Activated CD4-positive, alpha-beta T cell treated with anti-CD3 and anti-CD28 coated beads for 36 hours (primary cell): ENCODE data around the gene VHLL. TPM values are rescaled to one million over a fixed set of nuclear protein-coding genes. Genes with fewer than 3 reads are reported as not detected.
"Not testable (repeated sequence)": the region's sequence is repeated elsewhere in the genome, so short reads cannot be mapped to it uniquely, and the experiment has no call there.

ENCODE experiments used
- ATAC-seq: fragments of 200-7000 bp; cut with Tn5 transposase; one replicate; pipeline ENCODE4 v1.10.0; 2021; ENCODE audit warnings: mild to moderate bottlenecking, moderate library complexity
- CTCF ChIA-PET: fragments of 350-600 bp; sonication (Branson Sonifier 250); formaldehyde crosslinking; loops from one replicate; lab custom pipeline; 2021; ENCODE audit warnings: antibody characterized with exemption; lab: Charles Lee
- POLR2A ChIA-PET: fragments of 350-600 bp; sonication (Branson Sonifier 250); formaldehyde crosslinking; loops from one replicate; lab custom pipeline; 2021; ENCODE audit warnings: antibody characterized with exemption, inconsistent platforms; lab: Charles Lee
- DNase-seq: peaks from one replicate; pipeline ENCODE4 v3.0.0-alpha.2; 2020
- H3K27ac Mint-ChIP-seq: one replicate; pipeline ENCODE4 v1.8.0; 2021; ENCODE audit warnings: mixed read lengths
- H3K27me3 Mint-ChIP-seq: one replicate; pipeline ENCODE4 v1.8.0; 2021; ENCODE audit warnings: mixed read lengths
- H3K36me3 Mint-ChIP-seq: one replicate; pipeline ENCODE4 v1.8.0; 2021; ENCODE audit warnings: low read depth, mixed read lengths
- H3K4me1 Mint-ChIP-seq: one replicate; pipeline ENCODE4 v1.8.0; 2021; ENCODE audit warnings: mixed read lengths
- H3K4me3 Mint-ChIP-seq: one replicate; pipeline ENCODE4 v1.8.0; 2021; ENCODE audit warnings: mild to moderate bottlenecking, moderate library complexity, mixed read lengths
- H3K9me3 Mint-ChIP-seq: one replicate; pipeline ENCODE4 v1.8.0; 2021; ENCODE audit warnings: low read depth, mixed read lengths
- intact Hi-C, 2 experiments: fragments of 100-400 bp; cut with DNase I in 1 of 2; cut with micrococcal nuclease in 1 of 2; formaldehyde crosslinking; loops; one replicate each; pipeline versions ENCODE4 v1.14.2 to v1.15.1; 2022 to 2024; cut with DNase I, micrococcal nuclease
- total RNA-seq, 2 experiments: library from RNA; stranded (reverse); gene quantifications; one replicate each; pipeline ENCODE4 v1.2.3, GENCODE V29; 2021

VHLL gene
- under 1 TPM in 1 of 2 experiments, not detected in 1; 0.28 TPM for total RNA-seq

- H3K27ac Mint-ChIP-seq, result peak within 1 kb of the TSS; percentile 11
- no peaks in the 10 kb centered on the region for H3K9me3 Mint-ChIP-seq
- peaks cover 13% of the 10 kb centered on the region for H3K4me1 Mint-ChIP-seq
- ChIA-PET POLR2A (no interaction called here), CTCF (interaction anchor here (0.6 kb wide), 1 partner anchor 38 kb away, joined by 3 read pairs; no protein-coding TSS in a partner anchor)
- DNase-seq, result no peak
- no peak within 1 kb of the TSS for H3K4me3 Mint-ChIP-seq
- no peak for ATAC-seq
- intact Hi-C loops, result no loop called here
- no peaks in the 10 kb centered on the region for H3K27me3 Mint-ChIP-seq
- H3K36me3 Mint-ChIP-seq, result peaks cover 9% of the 10 kb centered on the region
These were observed at the start of gene VHLL for GRCh38 chr1:156298852-156299357. Gene VHLL (minus strand): TSS chr1:156299307. CDS start chr1:156299189, 118 bp downstream.

GRCh38 chr1:156347331-156347730 is 48.2 kb upstream of the VHLL start:
- Mint-ChIP-seq H3K27me3 (peaks cover 7% of the 10 kb centered on the region), H3K36me3 (no peaks in the 10 kb centered on the region), H3K27ac (no peak overlapping the region), H3K4me3 (no peak overlapping the region), H3K9me3 (no peaks in the 10 kb centered on the region), H3K4me1 (no peaks in the 10 kb centered on the region)
- DNase-seq (no peak), ATAC-seq (no peak)
- CTCF ChIA-PET, result interaction anchor here (0.6 to 1.6 kb wide), 7 partner anchors 10 to 722 kb away, joined by 3 to 8 read pairs (median 3); partner anchors contain the start of gene CCT3
- POLR2A ChIA-PET, result no interaction called here
- intact Hi-C loops, result no loop called here

- Mint-ChIP-seq H3K27me3 (peaks cover 7% of the 10 kb centered on the region), H3K4me3 (no peak overlapping the region), H3K9me3 (no peaks in the 10 kb centered on the region), H3K4me1 (no peaks in the 10 kb centered on the region), H3K27ac (no peak overlapping the region), H3K36me3 (no peaks in the 10 kb centered on the region)
- no peak for ATAC-seq
- intact Hi-C loops, result no loop called here
- DNase-seq, result no peak
- ChIA-PET CTCF (interaction anchor here (1.5 to 1.6 kb wide), 2 partner anchors 39 to 99 kb away, joined by 4 to 6 read pairs; no protein-coding TSS in a partner anchor), POLR2A (no interaction called here)
These were observed 47.5 kb upstream of the VHLL start for GRCh38 chr1:156346636-156347035.

- H3K27ac Mint-ChIP-seq, H3K9me3 Mint-ChIP-seq, intact Hi-C loops, ATAC-seq, DNase-seq, POLR2A ChIA-PET, H3K36me3 Mint-ChIP-seq, H3K4me1 Mint-ChIP-seq, H3K4me3 Mint-ChIP-seq, H3K27me3 Mint-ChIP-seq: not testable (repeated sequence)
- CTCF ChIA-PET, result interaction anchor here (0.6 kb wide), 1 partner anchor 9 kb away, joined by 3 read pairs; no protein-coding TSS in a partner anchor
These were observed 46.9 kb upstream of the VHLL start for GRCh38 chr1:156346035-156346434.

GRCh38 chr1:156344409-156344808 is 45.3 kb upstream of the VHLL start:
- CTCF ChIA-PET, result interaction anchor here (1.2 kb wide), 1 partner anchor 12 kb away, joined by 3 read pairs; no protein-coding TSS in a partner anchor
- no peak overlapping the region for H3K4me3 Mint-ChIP-seq
- no peak for DNase-seq
- H3K27ac Mint-ChIP-seq, result no peak overlapping the region
- intact Hi-C loops, result no loop called here
- no peak for ATAC-seq
- no peaks in the 10 kb centered on the region for H3K4me1 Mint-ChIP-seq
- POLR2A ChIA-PET, result no interaction called here
- H3K27me3 Mint-ChIP-seq, result peaks cover 7% of the 10 kb centered on the region
- H3K9me3 Mint-ChIP-seq, result no peaks in the 10 kb centered on the region
- no peaks in the 10 kb centered on the region for H3K36me3 Mint-ChIP-seq

GRCh38 chr1:156342166-156342955 is 43.3 kb upstream of the VHLL start:
- ATAC-seq, result no peak
- no peak for DNase-seq
- intact Hi-C loops, result no loop called here
- POLR2A ChIA-PET, result no interaction called here
- H3K9me3 Mint-ChIP-seq, result no peaks in the 10 kb centered on the region
- CTCF ChIA-PET, result interaction anchor here (1.1 to 1.3 kb wide), 3 partner anchors 14 to 43 kb away, joined by 3 to 6 read pairs (median 5); no protein-coding TSS in a partner anchor
- H3K27ac Mint-ChIP-seq, result no peak overlapping the region
- H3K36me3 Mint-ChIP-seq, result peaks cover 2% of the 10 kb centered on the region
- peaks cover 5% of the 10 kb centered on the region for H3K4me1 Mint-ChIP-seq
- no peak overlapping the region for H3K4me3 Mint-ChIP-seq
- peaks cover 4% of the 10 kb centered on the region for H3K27me3 Mint-ChIP-seq

GRCh38 chr1:156338180-156338976 is 39.3 kb upstream of the VHLL start, which contains the start of the genes CCT3 and TSACC:
Gene CCT3 (minus strand): TSS chr1:156338292. CDS start chr1:156338184, 108 bp downstream.
Gene TSACC (plus strand): TSS chr1:156338526. CDS start chr1:156339758, 1,232 bp downstream.
- intact Hi-C loops, result loop anchor here (1.0 to 5.0 kb wide), 17 partner anchors 18 to 593 kb away; partner anchors contain the start of genes KHDC4 (in 2 of the 2), SMG5 (in 2 of the 2), ISG20L2 (in 1 of the 2) and MEF2D (in 1 of the 2)

GRCh38 chr1:156337888-156338179 is 38.7 kb upstream of the VHLL start:
- intact Hi-C loops, result loop anchor here (1.0 to 5.0 kb wide), 17 partner anchors 18 to 593 kb away; partner anchors contain the start of genes KHDC4 (in 2 of the 2), SMG5 (in 2 of the 2), ISG20L2 (in 1 of the 2) and MEF2D (in 1 of the 2)
- ATAC-seq (no peak), DNase-seq (no peak)
- Mint-ChIP-seq H3K27me3 (no peaks in the 10 kb centered on the region), H3K36me3 (peaks cover 42% of the 10 kb centered on the region), H3K27ac (peak overlapping the region; percentile 96), H3K4me1 (peaks cover 29% of the 10 kb centered on the region), H3K9me3 (no peaks in the 10 kb centered on the region), H3K4me3 (peak overlapping the region; percentile 98)
- CTCF ChIA-PET, result interaction anchor here (0.5 to 1.1 kb wide), 9 partner anchors 10 to 1144 kb away, joined by 3 to 5 read pairs (median 3); partner anchors contain the start of genes MEF2D and SMG5
- POLR2A ChIA-PET, result interaction anchor here (0.6 kb wide), 1 partner anchor 70 kb away, joined by 3 read pairs; no protein-coding TSS in a partner anchor

More at GRCh38 chr1:156338180-156338976, 39.3 kb upstream of the VHLL start, which contains the start of the genes CCT3 and TSACC:
- peaks cover 29% of the 10 kb centered on the region for H3K4me1 Mint-ChIP-seq
- ATAC-seq (peak; percentile 96), DNase-seq (peak; percentile 99)
- no peaks in the 10 kb centered on the region for H3K27me3 Mint-ChIP-seq
- peak within 1 kb of the TSS; percentile 98 for H3K4me3 Mint-ChIP-seq
- H3K27ac Mint-ChIP-seq, result peak within 1 kb of the TSS; percentile 96
- CTCF ChIA-PET, result interaction anchor here (0.5 to 1.1 kb wide), 8 partner anchors 10 to 668 kb away, joined by 3 to 5 read pairs (median 3); partner anchors contain the start of genes MEF2D and SMG5
- POLR2A ChIA-PET, result interaction anchor here (0.6 kb wide), 1 partner anchor 70 kb away, joined by 3 read pairs; no protein-coding TSS in a partner anchor
- peaks cover 38% of the 10 kb centered on the region for H3K36me3 Mint-ChIP-seq
- no peaks in the 10 kb centered on the region for H3K9me3 Mint-ChIP-seq

- intact Hi-C loops, result loop anchor here in 1 of 2 experiments (5.0 kb wide), 2 partner anchors 190 to 425 kb away; partner anchors contain the start of gene RIT1
These were observed 38.2 kb upstream of the VHLL start for GRCh38 chr1:156337052-156337887.

More at GRCh38 chr1:156337052-156337887, 38.2 kb upstream of the VHLL start:
- H3K27ac Mint-ChIP-seq, result peak overlapping the region; percentile 96
- H3K9me3 Mint-ChIP-seq, result no peaks in the 10 kb centered on the region
- DNase-seq (peak; percentile 17), ATAC-seq (no peak)
- ChIA-PET CTCF (interaction anchor here (0.6 to 1.6 kb wide), 16 partner anchors 9 to 1143 kb away, joined by 3 to 8 read pairs (median 3); partner anchors contain the start of genes MEF2D and SMG5), POLR2A (interaction anchor here (0.6 to 0.7 kb wide), 4 partner anchors 55 to 91 kb away, joined by 3 read pairs; partner anchors contain the start of gene SMG5)
- no peaks in the 10 kb centered on the region for H3K27me3 Mint-ChIP-seq
- peaks cover 29% of the 10 kb centered on the region for H3K4me1 Mint-ChIP-seq
- peak overlapping the region; percentile 98 for H3K4me3 Mint-ChIP-seq
- H3K36me3 Mint-ChIP-seq, result peaks cover 43% of the 10 kb centered on the region
